Neuron (in vitro differentiated cells): ENCODE results near the gene UGGT1.

Source experiments
- H2AFZ ChIP-seq: one replicate; pipeline ENCODE4 v1.6.1; 2013; ENCODE audit warnings: low read depth, mild to moderate bottlenecking, inconsistent platforms, low read length, moderate library complexity
- H3K27me3 ChIP-seq: one replicate; pipeline ENCODE4 v1.6.1; 2013; ENCODE audit warnings: low read length; ENCODE audit not compliant: insufficient read depth
- H3K36me3 ChIP-seq: one replicate; pipeline ENCODE4 v1.6.1; 2013; ENCODE audit warnings: low read length; ENCODE audit not compliant: insufficient read depth
- H3K4me1 ChIP-seq: one replicate; pipeline ENCODE4 v1.6.1; 2013; ENCODE audit warnings: low read length; ENCODE audit not compliant: insufficient read depth
- H3K4me3 ChIP-seq: 2 replicates; pipeline ENCODE4 v1.5.1; 2013; ENCODE audit warnings: mild to moderate bottlenecking, low read length, moderate library complexity
- H3K9me3 ChIP-seq: one replicate; pipeline ENCODE4 v1.6.1; 2013; ENCODE audit warnings: low read length

The UGGT1 gene

GRCh38 chr2:128145651-128146050 lies 54.7 kb downstream of the UGGT1 start:
- Histone ChIP-seq H3K36me3 (peaks cover 58% of the 10 kb centered on the region), H2AFZ (no peak overlapping the region), H3K27me3 (no peaks in the 10 kb centered on the region), H3K4me3 (no peak overlapping the region), H3K4me1 (no peaks in the 10 kb centered on the region), H3K9me3 (no peaks in the 10 kb centered on the region)

DNA sequence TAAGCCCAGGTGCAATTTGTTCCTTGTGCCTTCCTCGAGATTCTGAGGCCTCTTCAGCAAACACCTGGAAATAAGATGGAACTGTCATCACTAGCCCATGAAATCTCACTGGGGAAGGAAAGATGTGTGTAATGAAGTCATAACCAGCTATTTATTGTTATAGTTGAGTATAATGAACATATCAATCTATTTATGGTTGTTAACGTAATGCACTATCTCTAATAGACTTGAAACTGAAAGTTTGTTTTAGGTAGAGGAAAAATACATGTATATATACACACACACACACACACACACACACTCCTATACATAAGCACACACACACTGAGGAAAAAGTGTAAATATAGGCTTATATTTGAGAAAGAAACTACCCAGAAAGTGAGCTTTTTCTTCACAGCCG lies 62.8 kb downstream of the UGGT1 start:
- Histone ChIP-seq H3K9me3 (no peaks in the 10 kb centered on the region), H3K27me3 (no peaks in the 10 kb centered on the region), H3K4me1 (no peaks in the 10 kb centered on the region), H3K4me3 (no peak overlapping the region), H2AFZ (no peak overlapping the region), H3K36me3 (peaks cover 77% of the 10 kb centered on the region)

DNA sequence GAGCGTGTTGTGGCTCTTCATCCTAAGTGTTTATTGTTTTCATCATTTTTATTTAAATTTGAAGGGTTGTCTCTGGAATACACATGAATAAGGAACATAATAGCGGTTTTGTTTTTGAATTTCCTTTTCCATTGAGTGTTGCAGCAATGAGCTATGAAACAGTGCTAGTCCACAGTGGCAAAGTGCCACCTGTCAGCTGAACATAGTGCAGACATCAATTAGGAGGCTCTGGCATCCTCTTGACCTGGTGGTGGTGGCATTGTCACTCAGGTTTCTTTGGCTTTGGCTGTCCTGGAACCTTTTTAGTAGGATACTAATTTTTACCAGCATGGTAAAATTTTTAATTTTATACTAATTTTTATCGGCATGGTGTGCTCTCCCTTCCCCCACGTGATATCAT lies 63.2 kb downstream of the UGGT1 start:
- no peaks in the 10 kb centered on the region for H3K4me1 ChIP-seq
- H2AFZ ChIP-seq, result no peak overlapping the region
- H3K9me3 ChIP-seq, result no peaks in the 10 kb centered on the region
- no peaks in the 10 kb centered on the region for H3K27me3 ChIP-seq
- H3K36me3 ChIP-seq, result peaks cover 79% of the 10 kb centered on the region
- H3K4me3 ChIP-seq, result no peak overlapping the region

DNA sequence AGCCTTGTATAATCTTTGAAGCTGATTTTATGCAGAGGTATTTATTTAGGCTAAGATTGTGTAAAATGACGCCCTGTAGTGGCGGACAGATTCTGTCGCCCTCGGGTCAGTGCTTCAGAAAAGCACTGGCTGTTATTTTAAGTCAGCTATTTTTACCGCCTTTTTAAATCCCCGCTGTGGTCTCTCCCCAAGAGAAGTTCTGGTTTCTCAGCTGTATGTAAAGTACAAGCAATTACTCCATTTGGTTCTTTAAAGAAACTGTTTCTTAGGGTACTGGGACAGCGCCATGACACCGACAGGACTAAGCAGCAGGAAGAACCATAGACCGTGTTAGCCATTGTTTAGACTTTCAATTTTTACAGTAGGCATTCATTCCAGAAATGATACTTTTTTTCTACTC lies 65.0 kb downstream of the UGGT1 start:
- Histone ChIP-seq H3K4me3 (no peak overlapping the region), H3K27me3 (no peaks in the 10 kb centered on the region), H2AFZ (no peak overlapping the region), H3K4me1 (no peaks in the 10 kb centered on the region), H3K9me3 (no peaks in the 10 kb centered on the region), H3K36me3 (peaks cover 89% of the 10 kb centered on the region)

DNA sequence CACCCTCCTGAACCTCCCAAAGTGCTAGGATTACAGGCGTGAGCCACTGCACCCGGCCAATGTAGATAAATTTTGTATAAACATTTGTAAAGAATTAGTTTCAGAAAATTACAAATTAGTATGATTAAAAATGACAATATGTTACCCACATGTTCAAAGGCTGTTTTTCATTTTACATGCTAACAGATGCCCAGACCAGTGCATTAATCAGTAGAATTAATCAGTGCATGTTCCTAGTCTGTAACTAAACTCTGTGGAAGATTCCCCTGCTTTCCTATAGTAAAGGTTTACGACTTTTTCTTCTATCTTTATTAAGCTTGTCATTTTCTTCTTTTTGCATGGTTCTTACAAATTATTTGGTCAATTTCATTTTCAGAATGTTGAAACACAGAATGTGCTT lies 65.8 kb downstream of the UGGT1 start:
- no peaks in the 10 kb centered on the region for H3K9me3 ChIP-seq
- H3K27me3 ChIP-seq, result no peaks in the 10 kb centered on the region
- no peaks in the 10 kb centered on the region for H3K4me1 ChIP-seq
- H3K36me3 ChIP-seq, result peaks cover 91% of the 10 kb centered on the region
- no peak overlapping the region for H3K4me3 ChIP-seq
- H2AFZ ChIP-seq, result no peak overlapping the region

- no peaks in the 10 kb centered on the region for H3K4me1 ChIP-seq
- no peak overlapping the region for H2AFZ ChIP-seq
- no peaks in the 10 kb centered on the region for H3K9me3 ChIP-seq
- no peak overlapping the region for H3K4me3 ChIP-seq
- no peaks in the 10 kb centered on the region for H3K27me3 ChIP-seq
- peaks cover 87% of the 10 kb centered on the region for H3K36me3 ChIP-seq
These were observed 66.6 kb downstream of the UGGT1 start for GRCh38 chr2:128157644-128158043.

- Histone ChIP-seq H3K27me3 (no peaks in the 10 kb centered on the region), H3K36me3 (peaks cover 88% of the 10 kb centered on the region), H2AFZ (no peak overlapping the region)
These were observed 67.2 kb downstream of the UGGT1 start for GRCh38 chr2:128158176-128158575.

DNA sequence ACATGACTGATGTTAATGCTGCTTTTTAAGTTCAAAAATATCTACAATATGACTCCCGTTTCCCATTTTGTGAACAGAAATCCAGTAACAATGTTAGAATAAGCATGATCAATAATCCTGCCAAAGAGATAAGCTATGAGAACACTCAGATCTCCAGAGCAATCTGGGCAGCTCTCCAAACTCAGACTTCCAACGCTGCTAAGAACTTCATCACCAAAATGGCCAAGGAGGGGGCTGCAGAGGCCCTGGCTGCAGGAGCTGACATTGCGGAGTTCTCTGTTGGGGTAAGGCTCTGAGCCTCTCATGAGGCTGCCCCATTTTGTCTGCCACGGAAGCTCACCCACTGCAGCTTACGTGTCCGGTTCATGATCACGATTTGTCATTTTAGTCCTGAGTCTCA lies 68.4 kb downstream of the UGGT1 start:
- Histone ChIP-seq H3K4me3 (no peak overlapping the region), H2AFZ (no peak overlapping the region), H3K36me3 (peaks cover 80% of the 10 kb centered on the region), H3K9me3 (no peaks in the 10 kb centered on the region), H3K4me1 (no peaks in the 10 kb centered on the region), H3K27me3 (no peaks in the 10 kb centered on the region)

More at GRCh38 chr2:128158176-128158575, 67.2 kb downstream of the UGGT1 start:
- no peaks in the 10 kb centered on the region for H3K9me3 ChIP-seq
- no peak overlapping the region for H3K4me3 ChIP-seq
- no peaks in the 10 kb centered on the region for H3K4me1 ChIP-seq

DNA sequence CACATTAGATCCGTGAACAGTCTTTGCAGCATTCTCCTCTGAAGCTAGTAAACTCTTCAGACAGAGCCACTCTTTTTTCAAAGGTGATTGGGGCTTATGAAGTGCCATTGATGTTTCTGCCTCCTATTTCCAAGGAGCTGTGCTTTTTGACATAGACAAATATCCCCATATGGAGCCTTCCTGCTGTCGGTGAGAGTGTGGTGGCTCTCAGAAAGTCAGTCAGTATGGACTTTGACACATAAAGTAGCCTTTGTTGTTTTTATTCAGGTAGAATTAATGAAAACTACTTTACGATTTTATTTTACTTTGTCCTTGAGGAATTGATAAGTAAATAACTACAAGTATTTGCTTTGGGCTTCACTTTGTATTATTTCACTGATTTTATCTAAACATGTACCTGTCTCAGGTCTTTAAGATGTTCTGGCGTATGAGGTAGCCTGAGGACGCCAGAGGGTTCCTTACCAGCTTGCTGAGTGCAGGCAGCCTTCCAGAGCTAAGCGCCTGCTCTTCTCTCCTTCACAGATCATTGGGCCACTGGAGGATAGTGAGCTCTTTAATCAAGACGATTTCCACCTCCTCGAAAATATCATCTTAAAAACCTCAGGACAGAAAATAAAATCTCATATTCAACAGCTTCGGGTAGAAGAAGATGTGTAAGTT lies 69.7 kb downstream of the UGGT1 start:
- H2AFZ ChIP-seq, result no peak overlapping the region
- no peaks in the 10 kb centered on the region for H3K4me1 ChIP-seq
- H3K9me3 ChIP-seq, result no peaks in the 10 kb centered on the region
- no peaks in the 10 kb centered on the region for H3K27me3 ChIP-seq
- peaks cover 73% of the 10 kb centered on the region for H3K36me3 ChIP-seq
- no peak overlapping the region for H3K4me3 ChIP-seq

DNA sequence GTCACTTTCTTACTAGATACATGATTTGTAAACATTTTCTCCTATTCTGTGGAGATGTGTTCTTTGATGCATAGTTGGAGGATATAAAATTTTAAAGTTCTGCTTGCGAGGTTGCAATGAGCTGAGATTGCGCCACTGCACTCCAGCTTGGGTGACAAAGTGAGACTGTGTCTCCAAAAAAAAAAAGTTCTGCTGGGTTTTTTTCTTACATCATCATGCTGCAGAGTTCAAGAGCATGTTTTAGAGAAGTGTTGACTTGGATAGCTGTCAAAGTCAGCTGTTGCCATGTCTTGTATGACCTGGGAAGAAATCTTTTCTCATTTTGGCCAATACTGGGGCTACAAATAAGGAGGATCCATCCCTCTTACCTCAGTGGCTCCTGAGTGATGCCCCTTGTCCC lies 71.3 kb downstream of the UGGT1 start:
- Histone ChIP-seq H2AFZ (no peak overlapping the region), H3K36me3 (peaks cover 73% of the 10 kb centered on the region), H3K4me1 (no peaks in the 10 kb centered on the region), H3K27me3 (no peaks in the 10 kb centered on the region), H3K9me3 (no peaks in the 10 kb centered on the region), H3K4me3 (no peak overlapping the region)

DNA sequence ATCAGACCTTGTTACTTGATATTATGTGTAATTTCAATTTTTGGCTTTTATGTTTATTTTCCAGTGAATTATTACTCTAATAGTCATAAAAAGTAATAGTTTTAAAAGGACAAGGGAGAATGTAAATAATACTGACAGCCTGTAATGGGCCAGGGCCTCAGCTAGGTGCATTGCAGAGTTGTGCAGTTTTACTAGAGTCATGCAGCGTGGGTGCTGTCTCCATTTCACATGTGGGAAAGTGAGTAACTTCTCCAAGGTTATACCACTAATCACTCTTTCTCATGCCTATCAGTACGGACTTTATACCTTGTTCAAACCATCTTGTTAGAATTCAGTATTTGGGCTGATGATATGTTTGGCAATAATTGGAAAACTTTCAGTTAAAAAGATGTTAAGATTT lies 73.3 kb downstream of the UGGT1 start:
- Histone ChIP-seq H2AFZ (no peak overlapping the region), H3K27me3 (no peaks in the 10 kb centered on the region), H3K36me3 (peaks cover 62% of the 10 kb centered on the region), H3K9me3 (no peaks in the 10 kb centered on the region), H3K4me3 (no peak overlapping the region), H3K4me1 (no peaks in the 10 kb centered on the region)

- Histone ChIP-seq H2AFZ (no peak overlapping the region), H3K4me1 (no peaks in the 10 kb centered on the region), H3K36me3 (peaks cover 56% of the 10 kb centered on the region)
These were observed 75.8 kb downstream of the UGGT1 start for GRCh38 chr2:128166746-128167353.

DNA sequence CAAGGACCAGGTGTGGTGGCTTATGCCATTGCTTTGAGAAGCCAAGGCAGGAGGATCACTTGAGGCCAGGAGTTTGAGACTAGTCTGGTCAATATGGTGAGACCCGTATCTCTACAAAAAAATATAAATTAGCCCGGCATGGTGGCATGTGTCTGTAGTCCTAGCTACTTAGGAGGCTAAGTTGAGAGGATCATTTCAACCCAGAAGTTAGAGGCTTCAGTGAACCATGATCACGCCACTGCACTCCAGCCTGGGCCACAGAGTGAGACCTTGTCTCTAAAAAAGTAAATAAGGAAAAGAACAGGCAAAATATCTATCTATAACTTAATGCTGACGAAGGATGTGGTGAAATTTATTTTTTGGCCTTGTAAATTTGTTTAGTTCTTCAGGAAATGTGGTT lies 78.1 kb downstream of the UGGT1 start:
- Histone ChIP-seq H2AFZ (no peak overlapping the region), H3K4me3 (no peak overlapping the region), H3K4me1 (no peaks in the 10 kb centered on the region), H3K27me3 (no peaks in the 10 kb centered on the region), H3K9me3 (no peaks in the 10 kb centered on the region), H3K36me3 (peaks cover 68% of the 10 kb centered on the region)

More at GRCh38 chr2:128166746-128167353, 75.8 kb downstream of the UGGT1 start:
- Histone ChIP-seq H3K27me3 (no peaks in the 10 kb centered on the region), H3K4me3 (no peak overlapping the region), H3K9me3 (no peaks in the 10 kb centered on the region)

- Histone ChIP-seq H3K27me3 (no peaks in the 10 kb centered on the region), H3K36me3 (peaks cover 67% of the 10 kb centered on the region), H3K4me3 (no peak overlapping the region), H2AFZ (no peak overlapping the region), H3K4me1 (no peaks in the 10 kb centered on the region), H3K9me3 (no peaks in the 10 kb centered on the region)
These were observed 78.5 kb downstream of the UGGT1 start for GRCh38 chr2:128169497-128169896.
